HEK293T (cell line): ENCODE results near the gene MYOZ1.

Experiments used
- ARNT ChIP-seq: fragments of 450-650 bp; IDR thresholded peaks from 2 replicates; pipeline ENCODE4 v1.6.1; 2017; ENCODE audit warnings: mild to moderate bottlenecking
- BHLHE40 ChIP-seq: fragments of 450-650 bp; IDR thresholded peaks from 2 replicates; pipeline ENCODE4 v1.6.1; 2016; ENCODE audit warnings: mild to moderate bottlenecking, moderate library complexity, borderline replicate concordance
- ELF4 ChIP-seq: fragments of 450-650 bp; IDR thresholded peaks from 2 replicates; pipeline ENCODE4 v1.6.1; 2017; ENCODE audit warnings: antibody characterized with exemption
- FOXA1 ChIP-seq: fragments of 450-650 bp; IDR thresholded peaks from 2 replicates; pipeline ENCODE4 v1.6.1; 2016; ENCODE audit warnings: mild to moderate bottlenecking
- FOXK2 ChIP-seq: fragments of 450-650 bp; IDR thresholded peaks from 2 replicates; pipeline ENCODE4 v1.6.1; 2016; ENCODE audit warnings: mild to moderate bottlenecking
- FOXM1 ChIP-seq: fragments of 450-650 bp; IDR thresholded peaks from 2 replicates; pipeline ENCODE4 v1.6.1; 2017; ENCODE audit warnings: mild to moderate bottlenecking, borderline replicate concordance
- L3MBTL2 ChIP-seq: fragments of 450-650 bp; conservative IDR thresholded peaks from 2 replicates; pipeline ENCODE4 v1.6.1; 2016; ENCODE audit warnings: mild to moderate bottlenecking
- NFRKB ChIP-seq: fragments of 450-650 bp; IDR thresholded peaks from 2 replicates; pipeline ENCODE4 v1.6.1; 2016; ENCODE audit warnings: mild to moderate bottlenecking, moderate library complexity
- SP1 ChIP-seq: fragments of 450-650 bp; IDR thresholded peaks from 2 replicates; pipeline ENCODE4 v1.6.1; 2017
- SUZ12 ChIP-seq: fragments of 450-650 bp; IDR thresholded peaks from 2 replicates; pipeline ENCODE4 v1.6.1; 2016; ENCODE audit warnings: mild to moderate bottlenecking
- TARDBP ChIP-seq: fragments of 450-650 bp; IDR thresholded peaks from 2 replicates; pipeline ENCODE4 v1.6.1; 2016
- ZNF384 ChIP-seq: fragments of 450-650 bp; IDR thresholded peaks from 2 replicates; pipeline ENCODE4 v1.6.1; 2016

GRCh38 chr10:73629165-73629564 lies 12.1 kb downstream of the MYOZ1 start:
- no peak for TF ChIP-seq SP1
- TF ChIP-seq FOXM1, result no peak
- TF ChIP-seq BHLHE40, result no peak
- TF ChIP-seq SUZ12, result no peak
- no peak for TF ChIP-seq TARDBP
- TF ChIP-seq NFRKB, result no peak
- no peak for TF ChIP-seq FOXK2
- TF ChIP-seq FOXA1, result no peak
- TF ChIP-seq ARNT, result no peak
- TF ChIP-seq L3MBTL2, result no peak
- TF ChIP-seq ZNF384, result no peak
- no peak for TF ChIP-seq ELF4
